HepG2 (cell line): ENCODE measurements around the gene RBM6.

ENCODE experiments used
- ARID5B ChIP-seq: IDR thresholded peaks from 2 replicates; pipeline ENCODE4 v1.4.0; 2020; ENCODE audit warnings: mild to moderate bottlenecking, missing genetic modification reagents
- CBX5 ChIP-seq: sonication (generic); formaldehyde crosslinking; IDR thresholded peaks from 2 replicates; pipeline ENCODE4 v1.4.0; 2020; ENCODE audit warnings: missing genetic modification reagents, borderline replicate concordance
- POLR2A ChIP-seq, 2 experiments: IDR thresholded peaks; 2 replicates each; pipeline ENCODE4 v1.6.1; 2011; ENCODE audit warnings: low read depth in 2 of 2, low read length in 2 of 2, mild to moderate bottlenecking in 1 of 2, moderate library complexity in 1 of 2; ENCODE audit not compliant: insufficient read depth in 1 of 2
- TMF1 ChIP-seq: sonication (generic); formaldehyde crosslinking; IDR thresholded peaks from 2 replicates; pipeline ENCODE4 v1.8.1; 2022; ENCODE audit warnings: low read depth, missing genetic modification reagents
- TF ChIP-seq, protein P1 (sequence below): sonication (generic); formaldehyde crosslinking; IDR thresholded peaks from 2 replicates; pipeline ENCODE4 v1.5.0; 2020; ENCODE audit warnings: mild to moderate bottlenecking, missing genetic modification reagents, moderate library complexity

DNA sequence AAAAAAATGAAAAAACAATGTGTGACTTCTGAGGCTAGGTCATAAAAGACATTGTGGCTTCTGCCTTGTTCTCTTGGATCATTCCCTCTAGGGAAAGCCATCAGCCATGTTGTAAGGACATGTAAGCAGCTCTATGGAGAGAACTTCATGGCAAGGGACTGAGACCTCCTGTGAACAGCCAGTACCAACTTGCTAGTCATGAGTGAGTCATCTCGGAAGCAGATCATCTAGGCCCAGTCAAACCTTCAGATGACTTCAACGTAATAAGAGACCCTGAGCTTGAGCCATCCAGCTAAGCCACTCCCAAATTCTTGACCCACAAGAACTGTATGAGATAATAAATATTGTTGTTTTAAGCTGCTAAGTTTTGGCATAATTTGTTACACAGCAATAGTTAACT is 15.3 kb upstream of the RBM6 start:
- TF ChIP-seq, protein P1, sequence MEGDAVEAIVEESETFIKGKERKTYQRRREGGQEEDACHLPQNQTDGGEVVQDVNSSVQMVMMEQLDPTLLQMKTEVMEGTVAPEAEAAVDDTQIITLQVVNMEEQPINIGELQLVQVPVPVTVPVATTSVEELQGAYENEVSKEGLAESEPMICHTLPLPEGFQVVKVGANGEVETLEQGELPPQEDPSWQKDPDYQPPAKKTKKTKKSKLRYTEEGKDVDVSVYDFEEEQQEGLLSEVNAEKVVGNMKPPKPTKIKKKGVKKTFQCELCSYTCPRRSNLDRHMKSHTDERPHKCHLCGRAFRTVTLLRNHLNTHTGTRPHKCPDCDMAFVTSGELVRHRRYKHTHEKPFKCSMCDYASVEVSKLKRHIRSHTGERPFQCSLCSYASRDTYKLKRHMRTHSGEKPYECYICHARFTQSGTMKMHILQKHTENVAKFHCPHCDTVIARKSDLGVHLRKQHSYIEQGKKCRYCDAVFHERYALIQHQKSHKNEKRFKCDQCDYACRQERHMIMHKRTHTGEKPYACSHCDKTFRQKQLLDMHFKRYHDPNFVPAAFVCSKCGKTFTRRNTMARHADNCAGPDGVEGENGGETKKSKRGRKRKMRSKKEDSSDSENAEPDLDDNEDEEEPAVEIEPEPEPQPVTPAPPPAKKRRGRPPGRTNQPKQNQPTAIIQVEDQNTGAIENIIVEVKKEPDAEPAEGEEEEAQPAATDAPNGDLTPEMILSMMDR (CRISPR knock-in tag), result no peak
- TF ChIP-seq POLR2A (IDR thresholded peaks at IDR 0.05; ENCODE audit: insufficient read depth in 1 of 2, low read depth in 2 of 2, low read length in 2 of 2) (no peak), CBX5 (CRISPR knock-in tag) (no peak), ARID5B (CRISPR knock-in tag) (no peak), TMF1 (CRISPR knock-in tag) (no peak)
